HCT116 (cell line): Measurements from ENCODE around the gene KIF21B.

Source experiments
- CBX3 ChIP-seq: IDR thresholded peaks from 2 replicates; pipeline ENCODE4 v1.6.1; 2012; ENCODE audit warnings: low read depth
- EGR1 ChIP-seq: IDR thresholded peaks from 2 replicates; pipeline ENCODE4 v1.6.1; 2012; ENCODE audit warnings: low read depth
- EZH2 ChIP-seq: fragments of 200-600 bp; sonication (generic); IDR thresholded peaks from 2 replicates; pipeline ENCODE4 v1.6.1; 2017; ENCODE audit warnings: antibody characterized with exemption, mixed run types
- POLR2A ChIP-seq: IDR thresholded peaks from 2 replicates; pipeline ENCODE4 v1.7.0; 2011; ENCODE audit warnings: borderline replicate concordance; ENCODE audit not compliant: insufficient read depth, insufficient read length; ENCODE audit errors: extremely low read depth
- POLR2AphosphoS5 ChIP-seq: IDR thresholded peaks from 2 replicates; pipeline ENCODE4 v1.6.1; 2011; ENCODE audit warnings: mild to moderate bottlenecking, low read depth, low read length, moderate library complexity
- SIN3A ChIP-seq: IDR thresholded peaks from 2 replicates; pipeline ENCODE4 v1.6.1; 2012; ENCODE audit warnings: low read depth
- SRF ChIP-seq: IDR thresholded peaks from 2 replicates; pipeline ENCODE4 v1.6.1; 2012; ENCODE audit warnings: low read depth
- YY1 ChIP-seq: IDR thresholded peaks from 2 replicates; pipeline ENCODE4 v1.6.1; 2011; ENCODE audit warnings: low read length, low read depth, moderate library complexity, mild to moderate bottlenecking; ENCODE audit not compliant: insufficient replicate concordance; ENCODE audit errors: extremely low read depth
- TF ChIP-seq, protein P1 (sequence below): IDR thresholded peaks from 2 replicates; pipeline ENCODE4 v1.6.1; 2012
- TF ChIP-seq, protein P2 (sequence below): IDR thresholded peaks from 2 replicates; pipeline ENCODE4 v1.6.1; 2012
- TF ChIP-seq, protein P3 (sequence below), 3 experiments: fragments of 200-600 bp in 1 of 3; sonication (generic) in 1 of 3; IDR thresholded peaks in 2 of 3; conservative IDR thresholded peaks in 1 of 3; 2 replicates each; pipeline ENCODE4 v1.5.1; 2012 to 2017; ENCODE audit warnings: low read depth in 2 of 3, low read length in 2 of 3, antibody characterized with exemption in 1 of 3, borderline replicate concordance in 1 of 3, control low read depth in 1 of 3, mild to moderate bottlenecking in 1 of 3, mixed read lengths in 1 of 3, mixed run types in 1 of 3, moderate library complexity in 1 of 3; ENCODE audit not compliant: insufficient read depth in 1 of 3
- TF ChIP-seq, protein P4 (sequence below): IDR thresholded peaks from 2 replicates; pipeline ENCODE4 v1.6.1; 2011; ENCODE audit warnings: mild to moderate bottlenecking, low read length, moderate library complexity; ENCODE audit not compliant: insufficient replicate concordance; ENCODE audit errors: extremely low read depth

GRCh38 chr1:200968469-200969410 lies 54.8 kb downstream of the KIF21B start:
- TF ChIP-seq, protein P1, sequence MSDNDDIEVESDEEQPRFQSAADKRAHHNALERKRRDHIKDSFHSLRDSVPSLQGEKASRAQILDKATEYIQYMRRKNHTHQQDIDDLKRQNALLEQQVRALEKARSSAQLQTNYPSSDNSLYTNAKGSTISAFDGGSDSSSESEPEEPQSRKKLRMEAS: no peak
- TF ChIP-seq, protein P2, sequence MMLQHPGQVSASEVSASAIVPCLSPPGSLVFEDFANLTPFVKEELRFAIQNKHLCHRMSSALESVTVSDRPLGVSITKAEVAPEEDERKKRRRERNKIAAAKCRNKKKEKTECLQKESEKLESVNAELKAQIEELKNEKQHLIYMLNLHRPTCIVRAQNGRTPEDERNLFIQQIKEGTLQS: no peak
- TF ChIP-seq EZH2 (no peak), POLR2A (no peak), POLR2AphosphoS5 (no peak), EGR1 (no peak), SIN3A (no peak), SRF (no peak), YY1 (no peak), CBX3 (no peak)
- TF ChIP-seq, protein P3, sequence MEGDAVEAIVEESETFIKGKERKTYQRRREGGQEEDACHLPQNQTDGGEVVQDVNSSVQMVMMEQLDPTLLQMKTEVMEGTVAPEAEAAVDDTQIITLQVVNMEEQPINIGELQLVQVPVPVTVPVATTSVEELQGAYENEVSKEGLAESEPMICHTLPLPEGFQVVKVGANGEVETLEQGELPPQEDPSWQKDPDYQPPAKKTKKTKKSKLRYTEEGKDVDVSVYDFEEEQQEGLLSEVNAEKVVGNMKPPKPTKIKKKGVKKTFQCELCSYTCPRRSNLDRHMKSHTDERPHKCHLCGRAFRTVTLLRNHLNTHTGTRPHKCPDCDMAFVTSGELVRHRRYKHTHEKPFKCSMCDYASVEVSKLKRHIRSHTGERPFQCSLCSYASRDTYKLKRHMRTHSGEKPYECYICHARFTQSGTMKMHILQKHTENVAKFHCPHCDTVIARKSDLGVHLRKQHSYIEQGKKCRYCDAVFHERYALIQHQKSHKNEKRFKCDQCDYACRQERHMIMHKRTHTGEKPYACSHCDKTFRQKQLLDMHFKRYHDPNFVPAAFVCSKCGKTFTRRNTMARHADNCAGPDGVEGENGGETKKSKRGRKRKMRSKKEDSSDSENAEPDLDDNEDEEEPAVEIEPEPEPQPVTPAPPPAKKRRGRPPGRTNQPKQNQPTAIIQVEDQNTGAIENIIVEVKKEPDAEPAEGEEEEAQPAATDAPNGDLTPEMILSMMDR (IDR thresholded peaks at IDR 0.05 in 2 of 3, conservative IDR thresholded peaks at IDR 0.05 in 1 of 3; ENCODE audit: borderline replicate concordance in 1 of 3, insufficient read depth in 1 of 3, low read depth in 2 of 3, low read length in 2 of 3): no peak
- TF ChIP-seq, protein P4, sequence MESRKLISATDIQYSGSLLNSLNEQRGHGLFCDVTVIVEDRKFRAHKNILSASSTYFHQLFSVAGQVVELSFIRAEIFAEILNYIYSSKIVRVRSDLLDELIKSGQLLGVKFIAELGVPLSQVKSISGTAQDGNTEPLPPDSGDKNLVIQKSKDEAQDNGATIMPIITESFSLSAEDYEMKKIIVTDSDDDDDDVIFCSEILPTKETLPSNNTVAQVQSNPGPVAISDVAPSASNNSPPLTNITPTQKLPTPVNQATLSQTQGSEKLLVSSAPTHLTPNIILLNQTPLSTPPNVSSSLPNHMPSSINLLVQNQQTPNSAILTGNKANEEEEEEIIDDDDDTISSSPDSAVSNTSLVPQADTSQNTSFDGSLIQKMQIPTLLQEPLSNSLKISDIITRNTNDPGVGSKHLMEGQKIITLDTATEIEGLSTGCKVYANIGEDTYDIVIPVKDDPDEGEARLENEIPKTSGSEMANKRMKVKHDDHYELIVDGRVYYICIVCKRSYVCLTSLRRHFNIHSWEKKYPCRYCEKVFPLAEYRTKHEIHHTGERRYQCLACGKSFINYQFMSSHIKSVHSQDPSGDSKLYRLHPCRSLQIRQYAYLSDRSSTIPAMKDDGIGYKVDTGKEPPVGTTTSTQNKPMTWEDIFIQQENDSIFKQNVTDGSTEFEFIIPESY: no peak
